ENCODE results near the gene IFT122.
A peak's percentile ranks its signal among the peaks of the same experiment; 100 is the strongest.

IFT122 gene

DNA sequence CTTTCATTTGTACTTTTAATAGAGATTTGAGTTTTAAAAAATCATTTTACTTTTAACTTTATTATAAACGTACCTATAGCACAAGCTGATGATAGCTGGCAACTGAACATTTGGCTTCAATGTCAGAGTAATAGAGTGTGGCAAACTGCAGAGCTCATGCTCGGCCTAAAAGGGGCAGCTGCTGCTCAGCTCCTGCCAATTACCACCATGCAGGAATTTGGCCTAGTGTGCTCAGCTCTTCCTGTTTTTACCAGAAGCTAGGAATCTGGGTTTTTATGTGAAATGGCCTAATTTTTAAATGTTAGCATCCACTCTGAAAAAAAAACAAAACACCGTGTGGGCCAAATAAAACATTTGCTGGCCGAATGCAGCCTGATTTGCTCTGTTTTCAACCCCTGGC, 1.8 kb downstream of the IFT122 start:
- DNase-seq: peak; percentile 49

DNA sequence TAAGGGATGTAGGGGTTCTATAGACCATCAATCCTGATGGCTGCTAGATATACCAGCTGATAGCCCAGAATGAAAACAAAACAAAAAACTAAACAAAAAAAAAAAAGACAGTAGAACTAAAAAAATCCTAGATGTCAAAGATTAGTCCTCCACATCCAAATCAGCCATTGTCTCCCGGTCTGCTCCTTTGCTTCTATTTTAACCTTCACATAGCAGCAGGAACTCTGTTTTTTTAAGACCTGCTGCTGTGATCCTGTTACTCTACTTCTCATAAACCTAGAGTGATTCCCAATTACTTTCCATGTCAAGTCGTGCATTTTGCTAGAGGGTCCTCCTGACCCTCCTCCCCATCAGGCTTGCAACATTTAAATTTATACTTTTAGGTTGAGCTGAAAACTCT, 2.5 kb downstream of the IFT122 start:
- DNase-seq: no peak

DNA sequence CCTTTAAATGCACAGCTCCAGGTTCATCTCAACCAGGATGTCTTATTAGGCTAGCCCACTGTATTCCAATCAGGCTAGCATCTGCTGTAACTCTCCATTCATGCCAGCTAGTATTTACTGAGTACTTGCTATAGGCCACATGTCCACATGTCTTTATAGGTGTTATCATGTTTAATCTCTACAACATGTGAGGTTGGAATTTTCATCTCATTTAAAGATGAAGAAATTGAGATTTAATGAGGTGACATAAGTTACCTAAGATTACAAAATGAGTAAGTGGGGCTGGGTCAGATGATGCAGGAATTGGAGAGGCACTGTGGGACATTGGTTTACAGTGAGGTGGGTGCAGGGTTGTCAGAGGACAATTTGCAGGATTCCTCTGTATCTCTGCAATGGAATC, 2.9 kb downstream of the IFT122 start:
- no peak for DNase-seq

DNA sequence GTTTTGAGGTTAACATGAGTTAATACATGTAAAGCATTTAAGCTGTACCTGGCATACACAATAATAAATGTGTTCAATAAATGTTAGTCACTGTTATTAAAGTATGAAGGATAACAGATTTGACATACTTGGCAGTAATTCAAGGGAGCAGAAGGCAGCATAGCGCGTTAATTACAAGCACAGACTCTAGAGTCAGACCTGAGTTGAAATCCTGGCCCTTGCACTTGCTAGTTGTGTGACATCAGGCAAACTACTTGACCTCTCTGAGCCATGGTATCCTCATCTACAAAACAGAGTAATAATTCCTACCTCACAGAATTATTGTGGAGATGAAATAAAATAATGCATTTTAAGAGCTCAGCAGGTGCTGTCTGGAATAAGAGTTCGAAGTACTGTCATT, 5.4 kb downstream of the IFT122 start:
- peak; percentile 37 for DNase-seq

DNA sequence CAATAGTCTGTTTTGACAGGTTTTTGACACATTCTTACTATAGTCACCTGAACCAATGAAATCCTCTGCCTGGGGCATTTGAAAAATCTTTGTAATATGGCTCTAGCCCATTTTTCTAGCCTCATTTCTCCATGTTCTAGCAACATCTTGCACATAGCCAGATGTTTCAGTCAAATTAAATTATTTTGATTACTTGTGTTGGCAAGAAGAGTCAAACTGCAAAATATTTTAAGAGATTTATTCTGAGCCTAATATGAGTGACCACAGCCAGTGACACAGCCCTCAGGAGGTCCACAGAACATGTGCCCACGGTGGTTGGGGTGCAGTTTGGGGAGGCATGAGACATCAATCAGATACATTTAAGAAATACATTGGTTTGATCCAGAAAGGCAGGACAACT, 6.9 kb downstream of the IFT122 start:
- DNase-seq: no peak

DNA sequence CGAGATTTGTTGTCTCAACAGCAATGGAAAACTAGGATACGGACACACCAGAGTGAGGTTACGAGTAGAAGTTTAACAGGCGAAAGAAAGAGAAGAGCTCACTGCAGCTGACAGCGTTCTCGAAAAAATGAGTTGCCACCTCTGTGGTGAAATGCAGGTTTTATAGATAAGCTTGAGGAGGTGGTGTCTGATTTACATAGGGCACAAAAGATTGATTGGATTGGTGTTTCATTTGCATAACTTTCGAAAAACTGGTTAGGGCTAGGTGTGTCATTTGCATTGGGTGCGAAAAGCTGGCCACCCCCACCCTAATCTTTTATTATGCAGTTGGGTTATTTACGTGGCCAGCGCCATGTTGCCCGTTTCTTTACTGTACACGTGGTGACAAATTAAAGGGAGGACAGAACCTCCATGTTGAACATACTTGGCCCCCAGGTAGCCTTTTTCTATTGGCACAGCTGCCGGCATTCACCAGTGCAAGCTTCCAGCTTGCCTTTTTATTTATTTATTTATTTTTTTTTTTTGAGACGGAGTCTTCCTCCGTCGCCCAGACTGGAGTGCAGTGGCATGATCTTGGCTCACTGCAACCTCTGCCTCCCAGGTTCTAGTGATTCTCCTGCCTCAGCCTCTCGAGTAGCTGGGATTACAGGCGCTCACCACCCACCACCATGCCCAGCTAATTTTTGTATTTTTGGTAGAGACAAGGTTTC, 8.3 kb downstream of the IFT122 start:
- DNase-seq: peak; percentile 49

DNA sequence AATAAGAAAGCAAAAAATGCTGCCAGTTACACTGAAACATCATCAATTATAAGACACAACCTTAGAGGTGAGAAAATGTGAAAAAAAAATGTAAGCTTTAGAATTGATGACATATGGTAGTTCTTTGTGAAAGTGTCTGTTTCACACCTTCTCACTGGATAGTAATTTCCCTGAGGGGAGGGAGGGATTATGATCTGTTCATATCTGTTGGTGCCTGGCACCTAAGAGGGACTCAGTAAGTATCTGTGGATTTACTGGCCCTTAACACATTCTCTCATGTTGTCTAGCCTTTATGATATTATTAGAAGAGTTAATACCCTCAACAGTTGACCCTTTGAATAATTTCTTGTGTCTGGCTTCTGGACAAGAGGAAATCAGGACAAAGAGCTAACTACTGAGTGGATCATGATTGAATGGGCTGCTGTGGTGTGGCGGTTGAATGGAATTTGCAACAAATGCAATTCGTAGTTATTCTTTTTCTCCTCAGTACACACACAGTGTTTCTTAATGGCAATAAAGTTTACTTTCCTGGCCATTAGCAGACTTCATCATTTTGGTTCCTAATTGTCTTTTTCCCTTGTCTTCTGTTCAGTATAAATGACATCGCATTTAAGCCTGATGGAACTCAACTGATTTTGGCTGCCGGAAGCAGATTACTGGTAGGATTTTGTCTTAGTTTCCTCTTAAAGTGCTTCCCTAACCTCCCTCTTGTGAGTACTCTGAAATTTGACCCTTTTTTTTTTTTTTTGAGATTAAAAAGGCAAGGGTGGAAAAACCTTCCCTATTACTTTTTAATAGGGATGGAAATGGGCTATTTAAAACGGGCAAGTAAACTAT, 9.5 kb downstream of the IFT122 start:
- DNase-seq: no peak

DNA sequence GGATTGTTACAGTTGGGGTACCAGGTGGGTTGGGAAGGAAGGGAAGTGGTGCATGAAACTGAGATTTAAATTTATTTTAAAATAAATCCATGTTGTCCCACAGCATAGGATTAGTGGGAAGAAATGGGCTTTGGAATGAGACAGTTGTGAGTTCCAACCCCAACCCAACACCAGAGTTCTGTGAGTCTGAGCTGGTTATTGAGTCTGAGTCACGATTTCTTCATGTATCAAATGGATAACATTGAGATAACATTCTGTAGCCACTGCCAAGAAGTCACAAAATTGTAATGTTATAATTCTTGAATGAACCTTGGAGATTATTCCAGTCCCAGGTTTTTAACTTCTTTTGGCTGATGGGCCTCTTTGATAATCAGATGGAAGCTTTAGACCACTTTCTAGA, 13.7 kb downstream of the IFT122 start:
- no peak for DNase-seq

DNA sequence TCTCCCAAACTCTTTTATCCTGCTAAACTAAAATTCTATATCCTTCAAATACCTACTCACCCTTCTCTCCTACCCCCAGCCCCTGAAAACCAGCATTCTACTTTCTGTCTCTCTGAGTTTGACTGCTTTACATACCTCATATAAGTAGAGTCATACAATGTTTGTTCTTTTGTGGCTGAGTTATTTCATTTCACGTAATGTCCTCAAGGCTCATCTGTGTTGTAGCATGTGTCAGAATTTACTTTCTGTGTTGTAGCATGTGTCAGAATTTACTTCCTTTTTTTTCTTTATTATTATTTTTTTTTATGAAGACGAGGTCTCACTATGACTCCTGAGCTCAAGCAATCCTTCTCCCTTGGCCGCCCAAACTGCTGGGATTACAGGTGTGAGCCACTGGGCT, 20.1 kb downstream of the IFT122 start:
- no peak for DNase-seq

DNA sequence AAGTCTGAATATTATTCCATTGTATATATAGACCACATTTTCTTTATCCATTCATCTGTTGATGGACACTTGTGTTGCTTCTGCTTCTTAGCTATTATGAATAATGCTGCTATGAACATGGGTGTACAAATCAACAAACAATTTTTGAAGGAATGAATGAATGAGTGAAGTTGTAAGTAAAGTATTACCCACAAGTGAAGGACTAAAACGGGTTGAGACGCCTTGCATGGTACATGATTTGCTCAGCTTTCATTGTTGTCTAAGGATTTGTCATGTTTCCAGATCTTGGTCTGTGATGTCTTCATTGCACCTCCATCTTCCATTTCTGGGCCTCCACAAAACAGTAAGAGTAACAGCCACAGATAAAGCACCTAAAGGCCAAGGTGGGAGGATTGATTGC, 20.5 kb downstream of the IFT122 start:
- no peak for DNase-seq

DNA sequence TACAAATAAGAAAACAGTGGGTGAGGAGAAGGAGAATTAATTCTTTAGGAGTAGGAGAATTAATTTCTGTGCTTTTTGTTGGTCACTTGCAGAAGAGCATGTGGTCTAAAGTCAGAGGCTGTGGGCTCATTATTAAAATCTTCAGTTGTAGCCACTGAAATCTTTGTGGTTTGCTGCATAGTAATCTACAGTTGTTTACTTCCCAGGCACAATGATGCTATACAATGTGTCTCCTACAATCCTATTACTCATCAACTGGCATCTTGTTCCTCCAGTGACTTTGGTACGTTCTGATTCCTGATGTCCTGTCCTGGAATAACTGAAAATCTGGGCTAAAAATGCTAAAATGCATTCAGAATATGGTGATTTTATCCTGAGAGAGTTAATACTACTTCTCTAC, 21.0 kb downstream of the IFT122 start:
- DNase-seq: peak; percentile 61

DNA sequence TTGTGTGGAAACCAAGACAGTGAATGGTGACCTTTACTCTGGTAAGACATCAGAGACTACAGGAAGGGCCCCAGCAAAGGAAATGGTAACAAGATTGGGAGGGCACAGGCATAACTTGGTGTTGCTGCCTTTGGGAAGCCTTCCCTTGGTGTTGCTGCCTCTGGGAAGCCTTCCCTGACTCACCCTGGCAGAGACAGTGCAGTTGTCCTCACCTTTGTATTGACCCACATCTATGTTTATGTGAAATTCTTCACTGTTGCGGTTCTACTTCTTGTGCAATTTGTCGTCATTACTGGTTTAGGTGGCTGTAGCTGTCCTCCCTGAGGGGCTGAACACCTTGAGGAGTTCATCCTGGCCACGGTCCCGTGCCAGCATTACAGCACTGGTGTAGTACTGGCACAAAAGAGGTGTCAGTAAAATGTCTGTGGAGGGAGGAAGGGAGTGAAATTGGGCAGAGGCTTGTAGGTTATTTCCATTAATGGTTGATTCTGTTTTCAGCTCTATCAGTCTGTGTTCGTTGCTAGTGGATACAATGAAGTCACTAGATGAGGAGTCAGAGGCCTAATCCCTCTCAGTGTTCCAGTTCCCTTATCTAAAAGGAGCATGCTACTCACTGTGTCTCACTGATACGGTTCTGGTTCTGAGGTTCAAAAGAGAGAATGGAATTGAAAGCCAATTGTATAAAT, 21.6 kb downstream of the IFT122 start:
- DNase-seq: peak; percentile 98

DNA sequence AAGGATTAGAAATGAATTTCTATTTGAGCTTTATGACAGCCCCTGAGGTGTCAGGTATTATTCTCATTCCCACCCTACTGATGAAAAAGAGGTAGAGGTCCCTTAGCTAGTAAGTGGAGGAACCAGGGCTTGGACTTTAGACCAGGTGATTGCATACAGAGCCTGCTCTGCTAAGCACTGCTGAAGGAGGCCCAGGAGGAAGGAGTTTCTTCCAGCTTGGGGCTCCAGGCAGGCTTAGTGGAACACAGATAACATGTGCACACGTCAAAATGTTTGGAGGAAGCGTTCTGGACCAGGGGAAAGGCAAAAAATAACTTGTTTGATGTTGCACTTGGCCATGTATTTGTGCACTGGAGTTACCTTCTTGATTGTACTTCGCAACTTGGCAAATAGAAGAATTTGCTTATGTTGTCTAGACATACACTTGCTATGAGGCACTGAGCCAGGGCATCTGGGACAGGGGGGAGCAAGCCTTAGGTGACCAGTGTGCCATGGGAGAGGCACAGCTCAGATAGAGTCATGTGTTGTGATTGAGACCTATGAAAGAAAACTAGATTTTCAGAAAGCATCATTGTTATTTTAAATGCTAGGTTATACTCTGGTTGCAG, 22.4 kb downstream of the IFT122 start:
- DNase-seq: peak; percentile 51

DNA sequence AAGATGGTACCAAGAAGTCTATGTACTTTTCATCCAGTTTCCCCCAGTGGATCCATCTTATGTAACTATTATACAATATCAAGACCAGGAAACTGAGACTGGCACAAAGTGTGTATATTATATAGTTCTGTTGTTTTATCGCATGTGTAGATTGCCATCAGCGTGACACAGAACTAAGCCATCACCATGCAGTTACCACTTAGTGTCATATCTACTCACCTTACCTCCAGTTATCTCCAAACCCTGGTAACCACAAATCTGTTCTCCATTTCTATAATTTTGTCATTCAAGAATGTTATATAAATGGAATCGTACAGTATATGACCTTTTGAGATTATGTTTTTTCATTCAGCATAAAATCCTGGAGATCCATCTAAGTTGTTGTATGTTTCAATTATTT, 23.1 kb downstream of the IFT122 start:
- no peak for DNase-seq

DNA sequence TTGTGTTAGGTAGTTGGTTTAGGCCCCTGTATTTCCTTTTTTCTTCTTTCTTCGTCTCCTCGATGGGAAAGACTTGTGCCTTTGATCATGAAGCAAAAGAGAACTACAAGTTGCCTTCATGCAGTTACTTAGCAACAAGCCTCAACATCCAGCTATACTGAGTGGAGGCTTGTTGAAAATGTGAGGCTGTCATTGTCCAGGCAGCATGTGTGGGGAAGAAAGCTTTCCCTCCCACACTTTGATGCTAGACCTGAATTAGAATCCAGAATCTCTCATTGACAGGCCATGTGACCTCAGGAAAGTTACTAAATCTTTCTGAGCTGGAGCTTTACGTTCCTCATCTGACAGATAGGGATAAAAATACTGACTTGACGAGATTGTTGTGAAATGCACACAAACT, 23.7 kb downstream of the IFT122 start:
- DNase-seq: no peak

DNA sequence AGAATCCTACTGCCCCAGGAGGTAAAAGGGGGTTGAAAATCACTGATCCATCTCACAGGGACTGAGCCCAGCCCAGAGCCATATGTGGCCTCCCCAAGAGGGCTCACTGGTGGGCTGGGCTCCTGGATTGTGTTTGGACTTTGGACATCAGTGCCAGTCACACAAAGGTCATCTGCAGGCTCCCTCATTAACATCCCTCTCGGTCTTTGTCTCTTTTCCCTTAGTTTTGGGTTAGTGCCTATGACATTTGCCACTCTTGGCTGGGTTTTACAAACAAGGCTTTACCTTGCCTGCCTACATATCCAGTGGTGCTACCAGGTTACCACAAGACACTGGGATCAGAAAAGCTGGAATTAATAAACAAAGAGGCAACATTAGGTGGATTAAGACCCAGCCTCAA, 27.9 kb downstream of the IFT122 start:
- no peak for DNase-seq

DNA sequence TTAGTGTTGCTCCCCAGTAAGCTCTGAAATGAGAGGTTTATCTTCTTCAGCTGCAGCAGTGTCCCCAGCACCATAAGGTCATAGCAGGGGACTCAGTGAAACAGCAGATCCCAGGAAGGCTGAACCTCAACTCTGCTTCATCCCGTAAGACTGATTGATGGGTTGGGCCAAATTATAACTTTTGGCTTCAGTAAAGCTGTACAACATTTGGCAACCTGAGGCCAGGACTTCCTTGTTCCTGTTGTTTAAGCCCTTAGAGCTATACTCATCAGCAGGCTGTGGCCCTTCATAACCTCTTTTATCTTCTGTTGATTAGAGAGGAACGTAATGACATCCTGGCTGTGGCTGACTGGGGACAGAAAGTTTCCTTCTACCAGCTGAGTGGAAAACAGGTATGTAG, 29.0 kb downstream of the IFT122 start:
- peak; percentile 28 for DNase-seq

DNA sequence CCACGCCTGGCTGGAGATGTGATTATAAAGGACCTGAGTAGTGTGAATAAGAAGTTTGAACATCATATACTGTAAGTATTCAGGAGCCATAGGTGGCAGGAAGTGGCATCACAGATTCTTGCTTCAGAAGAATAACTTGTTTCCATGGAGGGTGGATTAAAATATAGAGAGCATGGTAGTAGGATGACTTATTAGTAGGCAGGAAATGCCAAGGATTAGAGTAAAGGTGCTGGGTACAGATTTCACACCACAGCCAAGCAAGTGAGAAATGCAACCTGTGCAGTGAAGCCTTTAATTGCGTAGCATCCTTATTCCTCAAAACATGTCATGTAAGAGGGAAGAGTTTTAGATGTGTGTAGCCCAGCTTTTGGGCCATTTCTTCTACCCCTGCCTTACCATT, 30.8 kb downstream of the IFT122 start:
- DNase-seq: no peak

DNA sequence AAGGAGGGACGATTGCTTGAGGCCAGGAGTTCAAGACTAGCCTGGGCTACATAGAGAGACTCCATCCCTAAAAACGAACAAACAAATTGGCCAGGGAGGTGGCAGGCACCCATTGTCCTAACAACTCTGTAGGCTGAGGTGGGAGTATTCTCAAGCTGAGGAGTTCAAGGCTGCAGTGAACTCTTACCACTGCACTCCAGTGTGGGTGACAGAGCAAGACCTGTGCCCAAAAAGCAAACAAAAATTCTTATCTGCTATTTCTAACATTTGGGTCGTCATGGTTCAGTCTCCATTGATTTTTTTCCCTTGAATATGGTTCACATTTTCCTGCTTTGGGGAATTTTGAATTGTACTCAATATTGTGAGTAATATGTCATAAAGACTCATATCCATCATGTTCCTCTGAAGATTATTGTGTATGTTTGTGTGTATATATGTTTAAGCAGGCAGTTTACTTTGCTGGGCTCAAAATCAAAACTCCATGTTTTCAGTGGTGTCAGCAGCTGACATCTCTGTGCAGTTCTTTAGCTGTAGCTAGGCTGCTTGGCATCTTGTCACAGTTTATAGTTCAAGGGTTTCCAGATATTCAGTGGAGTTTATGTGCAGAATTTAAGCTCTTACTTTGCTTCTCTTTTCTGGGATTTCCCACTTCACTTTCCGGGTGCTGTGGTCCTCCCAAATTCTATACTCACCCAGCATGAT, 33.2 kb downstream of the IFT122 start:
- no peak for DNase-seq

DNA sequence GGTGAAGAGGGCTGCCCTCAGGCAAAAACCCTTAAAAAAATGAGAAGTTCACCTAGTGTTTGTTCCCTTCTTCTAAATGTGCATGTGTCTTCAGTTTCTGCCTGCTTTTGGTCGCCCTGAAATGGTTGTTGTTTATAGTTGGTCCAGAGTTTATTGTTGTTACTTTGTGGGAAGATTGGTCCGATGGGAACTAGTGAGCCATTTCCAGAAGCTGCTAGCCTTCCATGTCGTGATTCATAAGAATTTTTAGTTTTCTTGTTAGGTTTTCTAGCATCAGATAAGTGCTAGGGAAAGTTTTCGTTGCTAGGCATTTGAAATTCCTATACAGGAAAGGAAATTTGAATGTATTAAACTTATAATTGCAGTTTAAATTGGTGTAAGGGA, 33.7 kb downstream of the IFT122 start:
- no peak for DNase-seq

DNA sequence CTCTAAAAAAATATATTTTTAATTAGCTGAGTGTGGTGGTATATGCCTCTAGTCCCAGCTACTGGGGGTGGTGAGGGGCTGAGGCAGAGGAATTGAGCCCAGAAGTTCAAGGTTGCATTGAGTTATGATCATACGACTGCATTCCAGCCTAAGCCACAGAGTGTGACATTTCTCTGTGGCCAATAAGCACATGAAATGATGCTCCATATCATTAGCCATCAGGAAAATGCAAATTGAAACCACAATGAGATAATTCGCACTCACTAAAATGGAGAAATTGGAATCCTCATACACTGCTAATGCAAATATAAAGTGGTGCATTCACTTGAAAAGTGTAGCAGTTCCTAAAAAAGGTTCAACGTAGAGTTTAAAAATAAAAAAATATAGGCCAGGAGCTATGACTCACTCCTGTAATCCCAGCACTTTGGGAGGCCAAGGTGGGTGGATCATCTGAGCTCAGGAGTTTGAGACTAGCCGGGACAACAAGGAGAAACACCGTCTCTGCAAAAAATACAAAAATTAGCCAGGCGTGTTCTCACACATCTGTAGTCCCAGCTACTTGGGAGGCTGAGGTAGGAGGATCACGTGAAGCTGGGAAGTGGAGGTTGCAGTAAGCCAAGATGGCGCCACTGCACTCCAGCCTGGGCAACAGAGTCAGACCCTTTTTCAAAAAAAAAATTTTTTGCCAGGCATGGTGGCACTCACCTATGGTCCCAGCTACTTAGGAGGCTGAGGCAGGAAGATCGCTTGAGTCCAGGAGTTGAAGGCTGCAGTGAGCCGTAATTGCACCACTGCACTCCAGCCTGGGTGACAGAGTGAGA, 35.2 kb downstream of the IFT122 start:
- DNase-seq: no peak

DNA sequence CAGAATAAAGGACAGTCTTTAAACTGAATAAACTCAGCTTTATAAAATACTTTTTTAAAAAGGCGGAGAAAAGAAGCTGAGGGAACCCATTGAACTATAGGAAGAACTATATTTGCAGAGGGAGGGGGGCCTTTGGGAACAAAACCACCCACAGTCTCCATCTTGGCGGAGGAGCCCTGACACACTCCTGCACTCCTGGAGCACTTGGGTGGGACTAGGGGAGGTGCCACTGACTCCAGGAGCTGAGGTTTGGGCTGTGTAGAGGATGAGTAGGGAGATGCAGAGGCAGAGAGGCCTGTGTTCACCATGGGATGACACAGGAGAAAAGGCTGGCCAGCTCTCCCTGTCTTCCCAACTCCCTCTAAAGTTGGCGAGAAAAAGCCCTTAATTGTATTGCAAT, 35.8 kb downstream of the IFT122 start:
- DNase-seq: no peak
